GM21390 (cell line): Measurements from ENCODE around the gene LEFTY1.
A peak's percentile ranks its signal among the peaks of the same experiment; 100 is the strongest.
"Not testable (repeated sequence)": the region's sequence is repeated elsewhere in the genome, so short reads cannot be mapped to it uniquely, and the experiment has no call there.

Experiments
- ATAC-seq: cut with Tn5 transposase; IDR thresholded peaks from one replicate; pipeline ENCODE4 v1.9.1; 2021; ENCODE audit not compliant: unreplicated experiment

LEFTY1 gene

DNA sequence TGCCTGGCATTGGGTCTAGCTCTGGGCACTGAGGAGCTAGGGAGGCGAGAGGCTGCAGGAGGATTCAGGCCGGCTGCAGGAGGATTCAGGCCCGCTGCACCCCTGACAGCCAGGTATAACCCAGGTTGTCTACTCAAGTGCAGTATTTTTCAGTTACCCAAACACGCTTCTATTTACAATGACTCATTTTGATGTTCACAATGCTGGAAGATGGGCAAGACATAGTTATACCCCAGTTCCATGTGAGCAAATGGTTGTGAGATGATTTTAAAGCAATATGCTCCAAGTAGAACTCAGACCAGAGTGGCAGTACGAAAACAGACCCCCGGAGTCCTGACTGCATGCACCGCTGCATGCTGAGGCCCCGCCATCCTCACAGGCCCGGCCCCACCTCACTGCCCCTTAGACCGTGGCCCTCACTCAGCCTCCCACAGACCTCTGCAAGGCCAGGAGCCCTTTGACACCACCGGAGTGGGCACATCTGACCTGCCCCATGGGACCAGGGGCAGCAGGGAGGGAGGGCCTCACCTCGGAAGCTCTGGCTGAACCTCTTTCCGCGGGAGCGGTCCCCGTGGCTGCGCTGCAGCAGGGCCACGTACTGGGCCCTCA is 553 bp downstream of the LEFTY1 start:
- ATAC-seq, result no peak

DNA sequence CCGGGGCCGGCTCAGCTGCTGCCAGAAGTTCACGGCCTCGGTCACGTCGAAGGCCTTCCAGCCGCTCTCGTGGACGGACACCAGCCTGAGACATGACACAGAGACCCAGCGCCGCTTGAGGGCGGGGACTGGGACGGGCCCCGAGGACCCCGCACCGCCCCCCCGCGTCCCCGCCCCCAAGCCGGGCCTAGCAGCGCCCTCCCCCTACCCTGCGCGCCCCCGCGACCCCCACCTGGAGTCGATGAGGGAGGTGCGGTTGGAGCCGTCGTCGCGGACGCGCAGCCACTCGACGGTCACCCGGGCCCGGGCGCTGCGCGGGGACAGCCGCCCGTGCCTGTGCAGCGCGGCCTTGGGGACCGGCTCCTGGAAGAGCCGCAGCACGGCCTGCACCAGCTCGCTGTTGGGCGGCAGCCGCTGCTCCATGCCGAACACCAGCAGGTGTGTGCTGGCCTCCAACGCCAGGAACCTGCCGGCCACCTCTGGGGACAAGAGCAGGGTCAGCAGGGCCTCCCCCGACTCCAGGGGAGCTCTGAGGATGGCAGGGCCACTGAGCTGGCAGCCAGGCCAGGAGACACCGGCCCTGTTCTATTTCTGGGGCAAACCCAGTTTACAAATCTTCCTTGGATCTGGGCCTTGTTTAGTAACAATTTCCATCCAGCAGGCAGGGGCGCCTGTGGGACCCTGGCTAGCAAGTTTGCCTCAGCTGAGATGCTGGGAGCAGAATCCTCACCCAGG is 1.2 kb downstream of the LEFTY1 start:
- ATAC-seq, result not testable (repeated sequence)

DNA sequence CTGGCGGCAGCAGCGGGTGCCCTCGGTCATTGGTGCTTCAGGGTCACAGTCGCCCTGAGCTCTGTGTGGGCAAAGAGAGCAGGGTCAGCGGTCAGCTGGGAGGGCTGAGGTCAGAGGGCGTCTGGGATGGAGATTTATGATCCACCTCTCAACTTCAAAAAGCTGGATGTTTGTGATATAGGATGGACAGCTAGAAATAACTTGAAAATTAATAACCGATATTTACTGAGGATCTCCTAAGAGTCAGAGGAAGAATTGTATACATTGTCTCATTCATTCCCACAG is 2.0 kb downstream of the LEFTY1 start:
- ATAC-seq, result no peak

- no peak for ATAC-seq
These were observed 2.6 kb downstream of the LEFTY1 start for GRCh38 chr1:225886159-225887029.

DNA sequence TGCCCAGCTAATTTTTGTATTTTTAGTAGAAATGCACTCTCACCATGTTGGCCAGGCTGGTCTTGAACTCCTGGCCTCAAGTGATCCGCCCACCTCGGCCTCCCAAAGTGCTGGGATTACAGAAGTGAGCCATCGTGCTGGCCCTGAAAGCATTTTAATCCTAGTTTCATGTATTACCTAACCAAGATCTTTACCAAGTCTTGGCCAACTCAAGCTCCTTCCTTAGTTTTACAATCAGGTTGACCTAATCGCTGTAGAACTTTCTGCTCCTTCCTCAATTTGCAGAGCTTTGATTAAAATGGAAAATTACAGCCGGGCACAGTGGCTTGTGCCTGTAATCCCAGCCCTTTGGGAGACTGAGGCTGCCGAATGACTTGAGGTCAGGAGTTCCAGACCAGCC is 3.6 kb downstream of the LEFTY1 start:
- no peak for ATAC-seq

DNA sequence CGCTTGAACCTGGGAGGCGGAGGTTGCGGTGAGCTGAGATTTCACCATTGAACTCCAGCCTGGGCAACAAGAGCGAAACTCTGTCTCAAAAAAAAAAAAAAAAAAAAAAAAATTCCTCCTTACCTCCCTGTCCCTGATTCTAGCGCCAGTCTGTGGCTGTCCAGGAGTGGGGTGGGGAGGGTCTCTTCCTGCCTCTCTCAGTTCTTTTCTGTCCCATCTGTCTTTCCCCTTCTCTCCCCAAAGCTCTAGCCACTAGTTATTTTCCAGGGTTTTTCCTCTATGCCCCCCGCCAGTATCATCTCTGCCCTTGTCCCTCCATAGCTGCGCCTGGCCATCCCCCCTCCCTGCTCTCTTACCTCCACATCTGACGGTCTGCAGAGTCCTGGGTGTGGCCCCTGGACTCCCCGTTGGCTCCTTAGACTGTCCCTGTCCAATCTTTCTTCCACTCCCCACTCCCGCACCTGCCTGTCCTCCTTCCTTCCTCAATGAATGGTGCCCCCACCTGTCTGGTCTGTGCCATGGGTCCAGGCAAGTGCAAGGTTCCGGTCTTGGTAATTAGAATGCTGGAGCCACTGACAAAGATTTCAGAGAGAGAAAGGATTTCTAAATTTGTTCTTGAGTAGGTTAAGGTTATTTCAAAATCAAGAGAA is 5.2 kb downstream of the LEFTY1 start:
- no peak for ATAC-seq

DNA sequence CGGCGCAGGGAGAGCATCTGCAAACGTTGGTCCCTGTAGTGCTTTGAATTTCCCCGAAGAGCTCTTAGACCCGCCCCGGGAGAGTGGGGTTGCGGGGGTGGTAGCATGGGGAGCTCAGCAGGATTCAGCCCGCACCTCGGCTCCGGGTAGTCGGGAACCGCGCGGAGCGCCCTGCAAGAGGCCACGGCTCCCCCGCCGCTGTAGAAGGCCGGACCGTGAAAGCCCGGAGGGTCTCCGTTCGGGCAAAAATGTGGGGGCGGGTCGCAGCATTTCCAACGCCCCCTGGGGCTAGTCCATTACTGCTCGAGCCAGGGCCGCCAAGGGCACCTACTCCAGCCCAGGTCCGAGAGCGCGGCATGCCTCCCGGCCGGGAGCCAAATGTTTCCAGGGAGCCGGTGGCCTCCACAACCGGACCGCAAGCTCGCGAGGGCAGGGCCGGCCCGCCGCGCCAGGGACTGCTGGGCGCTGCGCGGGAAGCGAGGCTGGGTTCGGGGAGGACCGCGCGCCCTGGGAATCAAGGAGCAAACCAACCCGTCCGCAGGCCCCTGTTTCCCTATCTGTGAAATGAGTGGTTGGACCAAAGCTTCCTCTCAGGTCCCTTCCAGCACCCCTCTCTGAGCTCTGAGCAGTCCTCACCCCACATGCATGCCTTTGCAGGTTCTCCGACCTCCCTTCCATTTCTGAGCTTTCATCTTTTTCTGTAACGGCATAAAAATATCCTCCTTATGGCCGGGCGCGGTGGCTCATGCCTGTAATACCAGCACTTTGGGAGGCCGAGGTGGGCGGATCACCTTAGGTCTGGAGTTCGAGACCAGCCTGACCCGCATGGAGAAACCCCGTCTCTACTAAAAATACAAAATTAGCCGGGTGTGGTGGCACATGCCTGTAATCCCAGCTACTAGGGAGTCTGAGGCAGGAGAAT is 6.0 kb downstream of the LEFTY1 start:
- peak; percentile 27 for ATAC-seq

DNA sequence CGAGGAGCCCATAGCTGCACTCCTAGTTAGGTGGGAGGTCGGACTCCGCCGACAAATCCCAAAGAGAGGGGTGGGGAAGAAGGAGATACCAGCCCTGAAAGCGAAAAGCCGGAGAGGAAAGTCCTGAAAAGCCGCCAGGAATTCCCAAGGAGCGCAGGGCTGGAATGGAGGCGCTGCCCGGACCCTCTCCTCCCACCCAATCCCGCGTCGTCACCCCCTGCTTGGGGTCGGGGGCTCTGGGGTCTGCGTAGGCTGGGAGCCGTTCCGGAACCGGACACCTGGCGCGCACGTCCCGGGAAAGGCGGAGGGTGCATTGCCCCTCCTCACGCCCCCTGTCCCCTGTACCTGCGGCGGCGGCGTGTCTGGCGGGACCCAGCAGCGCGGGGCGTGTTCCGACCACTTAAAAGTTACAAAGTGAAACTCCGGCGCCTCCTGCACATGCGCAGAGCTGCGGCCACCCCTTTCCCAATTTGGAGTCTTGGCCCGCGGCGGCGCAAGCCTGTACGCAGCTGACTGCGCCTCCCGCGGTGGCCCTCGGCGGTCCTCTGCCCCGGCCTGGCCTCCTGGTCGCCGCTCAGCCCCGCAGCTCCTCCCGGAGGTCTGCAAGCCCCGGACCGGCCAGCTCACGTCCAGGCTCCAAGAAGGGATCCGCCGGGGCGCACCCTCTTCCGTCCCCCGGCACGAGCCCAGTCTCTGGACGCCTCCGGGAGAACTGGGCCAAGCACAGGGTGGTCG is 6.8 kb downstream of the LEFTY1 start, which contains the start of gene TMEM63A:
Gene TMEM63A, minus strand, starts transcription at position 422 of the 735 bp plus-strand sequence. CDS start 4,800 bp downstream, outside the sequence.
- peak; percentile 58 for ATAC-seq

GRCh38 chr1:225881081-225881958 is 7.6 kb downstream of the LEFTY1 start:
- ATAC-seq, result peak; percentile 26

GRCh38 chr1:225880636-225881035 is 8.3 kb downstream of the LEFTY1 start:
- no peak for ATAC-seq

- no peak for ATAC-seq
These were observed 8.7 kb downstream of the LEFTY1 start for GRCh38 chr1:225880222-225880588.

DNA sequence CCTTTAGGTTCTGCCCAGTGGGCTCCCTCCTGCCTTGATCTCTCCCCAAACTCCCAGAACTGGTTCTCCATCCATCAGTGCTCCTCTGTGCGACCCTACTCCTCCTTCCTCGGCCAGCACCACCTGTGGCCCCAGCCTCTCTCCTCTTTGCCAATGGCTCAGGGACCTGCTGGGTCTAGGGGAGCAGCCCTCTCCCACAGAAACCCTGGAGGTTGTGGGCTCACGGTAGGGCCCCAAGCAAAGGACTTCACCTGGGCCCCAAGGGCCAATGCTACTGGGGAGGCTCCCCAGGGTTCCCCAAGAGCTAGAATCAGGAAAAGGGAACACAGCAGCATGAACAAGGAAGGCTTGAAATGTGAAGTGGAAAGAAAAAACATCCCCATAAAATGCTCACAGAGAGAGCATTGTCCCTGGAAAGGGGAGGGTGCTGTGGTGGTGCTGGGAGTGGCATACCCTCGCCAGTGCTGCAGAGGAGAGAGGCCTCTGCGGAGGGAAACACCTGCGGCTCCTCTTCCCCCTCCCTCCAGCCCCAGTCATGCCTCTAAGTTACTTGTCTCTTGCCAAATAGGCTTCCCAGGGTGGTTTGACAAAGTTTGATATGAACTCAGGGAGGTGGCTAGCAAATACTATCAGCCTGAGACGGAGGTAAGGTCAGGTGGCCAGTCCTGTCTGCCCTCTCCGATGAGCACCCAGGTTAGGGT is 9.3 kb downstream of the LEFTY1 start:
- ATAC-seq, result no peak

DNA sequence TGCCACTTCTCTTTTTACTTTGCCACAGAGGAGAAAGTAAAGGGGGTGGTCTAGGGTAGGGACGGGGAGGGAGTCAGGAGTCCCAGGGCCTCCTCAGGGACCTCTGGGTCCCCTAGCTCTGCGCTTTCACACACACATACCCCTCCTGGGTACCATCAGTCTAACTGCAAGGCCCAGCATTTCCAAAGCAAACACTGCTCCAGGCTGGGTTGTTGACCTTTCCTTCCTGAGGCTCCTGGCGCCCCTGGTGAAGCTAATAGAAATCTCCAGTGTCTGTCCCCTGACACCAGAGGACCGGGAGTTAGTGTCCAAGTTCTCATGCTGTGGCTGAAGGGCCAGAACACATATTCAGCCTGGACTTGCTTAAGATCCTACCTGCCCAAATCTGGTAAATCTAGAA is 10.7 kb downstream of the LEFTY1 start:
- ATAC-seq, result no peak

DNA sequence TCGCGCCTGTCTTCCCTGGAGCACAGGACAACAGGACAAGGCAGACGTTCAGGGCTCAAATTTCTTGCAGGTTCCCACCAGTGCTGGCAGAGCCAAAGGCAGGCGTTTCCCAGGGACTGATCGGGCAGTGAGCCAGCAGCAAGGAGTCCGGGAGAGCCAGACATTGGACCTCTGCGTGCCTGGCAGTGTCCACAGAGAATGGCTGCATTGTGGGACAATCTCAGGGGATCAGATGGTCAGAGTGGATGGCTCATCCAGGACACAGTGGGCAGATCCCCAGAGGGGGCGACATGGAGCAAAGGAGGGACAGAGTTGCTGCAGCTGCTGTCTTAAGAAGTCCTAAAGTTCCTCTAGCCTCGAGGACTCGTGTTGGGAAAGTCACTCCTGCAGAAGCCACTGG is 11.4 kb downstream of the LEFTY1 start:
- no peak for ATAC-seq

DNA sequence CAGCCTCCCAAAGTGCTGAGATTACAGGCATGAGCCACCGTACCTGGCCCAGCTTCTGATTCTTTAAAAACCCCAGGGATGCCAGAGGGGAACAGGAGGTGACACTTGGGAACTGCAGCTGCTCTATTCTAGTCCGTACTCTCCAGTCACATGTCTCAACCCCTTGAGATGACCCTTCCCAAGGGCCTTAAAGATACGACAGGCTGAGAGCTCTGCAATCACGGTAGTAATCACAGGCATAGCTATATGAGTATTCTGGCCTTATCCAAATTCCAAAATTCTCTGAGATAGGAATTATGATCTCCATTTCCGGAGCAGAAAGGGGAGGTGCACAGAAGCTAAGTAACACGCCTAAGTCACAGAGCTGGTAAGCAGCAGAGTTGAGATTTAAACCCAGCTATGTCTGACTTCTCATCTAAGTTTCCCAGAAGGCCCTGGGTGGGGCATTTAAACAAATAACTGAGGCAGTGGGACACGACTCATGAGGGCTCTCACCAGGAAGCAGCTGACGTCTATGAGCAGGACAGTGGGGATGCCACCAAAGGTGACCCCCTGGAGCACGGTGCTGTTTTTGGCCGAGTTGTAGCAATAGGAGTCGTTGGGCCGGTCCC is 11.9 kb downstream of the LEFTY1 start:
- ATAC-seq, result no peak

GRCh38 chr1:225875044-225875815 is 13.7 kb downstream of the LEFTY1 start:
- ATAC-seq, result no peak

DNA sequence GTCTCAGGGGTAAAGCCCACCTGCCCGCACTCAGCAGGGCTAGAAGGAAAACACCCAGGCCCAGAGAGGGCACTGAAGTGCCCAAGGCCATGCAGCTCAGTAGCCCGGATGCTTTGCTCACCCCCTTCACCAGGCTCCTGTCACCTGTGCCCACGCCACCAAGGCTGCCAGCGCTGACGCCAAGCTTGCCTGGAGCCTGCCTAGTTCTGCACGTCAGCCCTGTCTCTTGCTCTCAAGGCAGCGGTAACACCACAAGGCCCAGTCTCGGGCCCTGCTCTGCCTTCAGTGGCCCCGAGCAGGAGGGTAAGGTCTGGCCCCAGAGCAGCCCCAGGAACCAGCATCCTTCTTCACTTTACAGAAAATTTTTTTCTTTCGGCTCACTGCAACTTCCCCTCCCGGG is 14.5 kb downstream of the LEFTY1 start:
- ATAC-seq, result no peak
